ENCODE data around the gene ATP9B.
A peak's percentile ranks its signal among the peaks of the same experiment; 100 is the strongest.
"Not testable (repeated sequence)": the region's sequence is repeated elsewhere in the genome, so short reads cannot be mapped to it uniquely, and the experiment has no call there.

ATP9B gene

DNA sequence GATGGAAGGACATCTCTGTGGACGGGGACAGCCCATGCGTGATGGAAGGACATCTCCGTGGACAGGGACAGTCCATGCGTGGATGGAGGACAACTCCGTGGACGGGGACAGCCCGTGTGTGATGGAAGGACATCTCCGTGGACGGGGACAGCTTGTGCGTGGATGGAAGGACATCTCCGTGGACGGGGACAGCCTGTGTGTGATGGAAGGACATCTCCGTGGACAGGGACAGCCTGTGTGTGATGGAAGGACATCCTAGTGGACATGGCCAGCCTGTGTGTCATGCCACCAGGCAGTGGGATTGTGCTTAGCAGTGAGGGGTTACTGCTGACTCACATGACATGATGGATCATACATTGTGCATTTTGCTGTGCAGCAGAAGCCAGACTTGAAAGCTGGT, 296.5 kb downstream of the ATP9B start:
- no peak for DNase-seq (ENCODE audit: low read depth)

DNA sequence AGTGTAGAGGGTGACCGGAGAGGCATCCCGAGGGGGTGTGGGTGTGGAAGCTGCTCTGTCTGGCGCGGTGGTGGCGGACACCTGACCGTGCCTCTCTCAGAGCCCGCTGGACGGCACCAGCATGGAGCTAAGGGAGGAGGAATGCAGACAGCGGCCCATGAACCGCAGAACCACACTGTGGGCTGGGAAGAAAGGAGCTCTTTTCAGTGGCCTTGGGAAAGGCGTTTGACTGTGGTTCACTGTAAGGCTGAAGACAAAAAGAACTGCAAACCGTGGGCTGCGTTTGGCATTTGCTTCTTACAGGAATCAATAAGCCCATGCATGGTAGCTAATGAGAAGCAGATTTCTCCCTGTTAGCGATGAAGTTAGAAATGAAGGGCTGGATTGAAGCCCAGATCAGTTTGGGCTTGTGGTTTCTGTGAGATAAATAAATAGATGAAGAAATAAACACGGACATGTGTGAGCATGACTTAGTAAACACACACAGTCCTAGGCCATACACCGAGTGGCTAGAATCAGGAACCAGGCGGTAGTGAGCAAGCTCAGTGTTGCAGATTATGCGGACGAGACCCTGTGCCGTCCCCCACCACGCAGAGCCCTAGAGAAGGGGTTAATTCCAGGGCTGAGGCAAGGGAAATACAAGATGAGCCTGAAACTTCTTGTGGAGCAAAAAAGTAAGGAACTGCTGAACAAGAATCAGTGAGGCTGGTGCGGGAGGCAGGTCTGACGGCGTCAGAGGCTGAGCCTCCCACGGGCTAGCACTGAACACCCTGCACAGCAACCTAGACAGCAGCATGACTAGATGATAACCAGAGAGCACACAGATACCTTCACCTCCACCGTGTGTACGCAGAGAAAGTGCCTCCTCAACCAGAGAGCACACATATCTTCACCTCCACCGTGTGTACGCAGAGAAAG, 297.2 kb downstream of the ATP9B start:
- DNase-seq (ENCODE audit: low read depth) = peak; percentile 86

DNA sequence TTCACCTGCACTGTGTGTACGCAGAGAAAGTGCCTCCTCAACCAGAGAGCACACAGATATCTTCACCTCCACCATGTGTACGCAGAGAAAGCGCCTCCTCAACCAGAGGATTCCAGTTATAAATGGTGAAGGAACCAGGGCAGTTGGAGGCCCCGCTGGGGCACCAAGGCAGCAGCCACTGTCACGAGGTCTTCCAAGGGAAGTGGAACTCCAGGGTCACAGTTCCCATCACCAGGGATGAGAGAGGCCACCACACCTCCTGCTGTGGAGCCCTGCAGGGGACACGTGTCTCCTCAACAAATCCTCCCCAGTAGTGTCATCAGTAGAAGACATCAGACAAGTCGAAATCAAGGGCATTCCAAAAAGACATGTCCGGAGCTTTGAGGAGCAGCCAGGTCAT, 298.3 kb downstream of the ATP9B start:
- DNase-seq (ENCODE audit: low read depth) = no peak

DNA sequence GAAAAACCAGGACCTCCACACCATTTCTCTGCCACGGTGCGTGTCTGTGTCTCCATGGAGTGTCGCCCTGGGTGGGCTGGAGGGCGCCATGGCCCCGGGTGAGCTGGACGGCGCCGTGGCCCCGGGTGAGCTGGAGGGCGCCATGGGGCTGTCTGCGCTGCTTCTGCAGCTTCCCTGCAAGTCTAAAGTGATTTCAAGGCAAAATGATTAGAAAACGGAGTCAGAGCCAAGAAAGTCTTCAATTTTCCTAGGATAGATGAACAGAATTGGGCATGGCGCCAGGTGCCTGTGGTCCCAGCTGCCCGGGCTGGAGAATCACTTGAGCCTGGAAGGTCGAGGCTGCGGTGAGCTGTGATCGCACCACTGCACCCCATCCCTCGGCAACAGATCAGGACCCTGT, 298.8 kb downstream of the ATP9B start:
- DNase-seq (ENCODE audit: low read depth) = peak; percentile 17

DNA sequence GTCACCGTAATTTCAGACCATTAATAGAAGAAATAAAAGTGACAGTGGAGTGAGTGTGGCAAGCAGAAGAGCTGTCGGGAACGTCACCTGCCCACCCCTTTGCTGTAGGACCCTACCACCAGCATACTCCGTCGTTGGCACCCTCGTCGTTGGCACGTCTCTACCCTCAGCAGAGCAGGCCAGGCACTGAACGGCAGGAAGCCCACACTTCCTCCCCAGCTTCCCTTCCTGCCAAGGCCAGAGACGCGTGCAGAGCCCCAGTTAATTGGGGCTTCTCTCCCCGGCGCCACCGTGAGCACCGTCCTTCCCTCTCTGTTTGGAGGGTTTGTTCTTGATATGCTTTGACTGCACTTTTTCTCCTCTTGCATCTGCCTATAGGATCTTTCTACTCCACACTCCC, 299.5 kb downstream of the ATP9B start:
- no peak for DNase-seq (ENCODE audit: low read depth)

DNA sequence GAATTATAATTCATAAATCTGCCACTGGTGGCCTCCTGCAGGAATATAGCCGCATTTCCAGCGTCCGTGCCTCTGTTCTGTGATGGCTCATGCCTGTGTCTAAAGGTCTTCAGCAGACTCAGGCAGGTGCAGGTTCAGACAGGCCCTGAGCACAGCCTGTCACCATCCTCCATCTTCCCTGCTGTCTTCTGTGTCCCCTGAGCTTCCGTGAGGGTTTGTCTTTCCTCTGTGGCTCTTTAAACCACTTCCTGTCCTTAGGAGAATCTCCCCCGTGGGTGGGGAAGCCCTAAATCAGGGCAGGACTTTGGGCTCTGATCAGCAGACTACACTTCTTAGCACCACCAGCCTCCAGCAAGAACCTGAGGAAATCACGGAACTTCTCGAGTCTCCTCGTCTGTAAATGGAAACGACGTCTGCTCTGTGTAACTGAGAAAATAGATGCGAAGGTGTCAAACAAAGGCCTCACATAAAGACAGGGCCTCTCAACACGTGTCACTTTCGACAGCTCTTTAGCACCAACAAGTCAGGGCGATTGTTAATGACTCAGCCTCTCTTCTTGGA, 302.4 kb downstream of the ATP9B start:
- no peak for DNase-seq (ENCODE audit: low read depth)

DNA sequence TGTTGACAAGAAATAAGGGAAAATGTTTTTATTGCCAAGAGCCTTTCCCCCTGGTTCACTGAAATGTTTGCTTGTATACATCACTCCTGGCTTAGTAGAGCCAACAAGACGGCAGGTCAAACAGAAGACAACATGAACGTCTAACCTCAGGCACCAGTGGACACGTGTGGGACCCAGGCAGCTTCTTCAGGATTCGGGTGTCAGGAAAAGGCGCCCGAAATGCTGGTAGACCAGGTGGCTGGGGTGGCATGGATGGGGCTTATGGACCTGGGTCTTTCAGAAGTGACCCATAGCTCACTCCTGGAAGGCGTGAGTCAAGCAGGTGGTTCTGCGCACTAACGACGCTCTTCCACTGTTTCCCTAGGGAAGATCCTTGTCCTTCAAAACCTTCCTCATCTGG, 303.3 kb downstream of the ATP9B start:
- no peak for DNase-seq (ENCODE audit: low read depth)

DNA sequence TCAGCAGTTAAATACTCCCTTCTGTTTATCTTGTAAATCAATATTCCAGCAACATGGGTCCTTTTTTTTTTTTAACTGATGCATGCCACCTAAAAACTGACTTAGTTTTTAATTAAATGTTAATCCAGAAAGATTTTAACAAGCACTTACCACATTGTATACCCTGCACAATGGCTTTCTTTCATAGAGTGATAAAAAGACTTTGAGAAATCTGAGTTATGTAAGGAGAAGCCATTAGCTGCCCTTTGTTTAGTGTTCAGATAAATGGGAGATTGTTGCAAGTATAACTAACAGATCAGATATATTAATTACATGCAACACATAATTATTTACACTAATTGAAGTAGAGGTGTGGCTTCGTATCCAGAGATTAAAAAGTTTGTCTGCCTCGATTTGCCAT, 303.8 kb downstream of the ATP9B start:
- DNase-seq (ENCODE audit: low read depth) = no peak

DNA sequence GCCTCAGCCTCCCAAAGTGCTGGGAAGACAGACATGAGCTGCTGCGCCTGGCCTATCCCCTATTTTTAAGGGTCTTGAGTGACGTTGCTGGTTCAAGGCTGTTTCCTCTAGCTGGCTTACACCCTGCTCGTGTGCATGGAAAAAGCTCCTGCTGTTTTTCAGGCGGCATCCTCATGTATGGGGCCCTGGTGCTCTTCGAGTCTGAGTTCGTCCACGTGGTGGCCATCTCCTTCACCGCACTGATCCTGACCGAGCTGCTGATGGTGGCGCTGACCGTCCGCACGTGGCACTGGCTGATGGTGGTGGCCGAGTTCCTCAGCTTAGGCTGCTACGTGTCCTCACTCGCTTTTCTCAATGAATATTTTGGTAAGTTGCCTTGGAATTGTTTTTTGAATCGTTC, 304.5 kb downstream of the ATP9B start:
- no peak for DNase-seq (ENCODE audit: low read depth)

DNA sequence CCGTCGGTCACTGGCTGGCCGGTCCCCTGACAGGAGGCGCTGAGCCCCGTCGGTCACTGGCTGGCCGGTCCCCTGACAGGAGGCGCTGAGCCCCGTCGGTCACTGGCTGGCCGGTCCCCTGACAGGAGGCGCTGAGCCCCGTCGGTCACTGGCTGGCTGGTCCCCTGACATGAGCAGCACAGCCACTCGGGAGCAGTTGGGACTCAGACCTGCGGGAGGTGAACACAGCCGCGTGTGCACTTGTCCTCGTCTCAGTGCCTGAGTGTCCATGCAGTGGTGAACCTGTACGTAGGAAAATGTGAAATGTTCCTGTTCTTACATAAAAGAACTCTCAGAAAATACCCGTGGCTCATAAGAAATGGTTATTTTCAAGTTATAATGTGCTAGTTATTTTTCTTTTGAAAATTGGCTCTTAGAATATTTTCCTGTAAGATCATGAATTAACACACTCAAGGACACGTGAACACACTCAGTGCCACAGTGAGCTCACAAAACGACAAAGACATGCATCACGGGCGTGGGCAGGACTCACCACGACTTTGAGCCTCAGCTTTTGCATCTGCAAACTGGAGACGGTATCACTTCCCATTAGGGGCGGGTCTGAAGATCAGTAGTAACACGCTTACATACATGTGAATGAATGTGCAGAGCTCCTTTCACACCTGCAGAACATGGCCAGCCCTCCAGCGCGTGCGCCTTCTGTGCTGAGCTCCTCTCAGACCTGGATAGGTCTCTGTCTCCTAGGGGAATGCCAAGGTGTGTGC, 305.4 kb downstream of the ATP9B start:
- no peak for DNase-seq (ENCODE audit: low read depth)

DNA sequence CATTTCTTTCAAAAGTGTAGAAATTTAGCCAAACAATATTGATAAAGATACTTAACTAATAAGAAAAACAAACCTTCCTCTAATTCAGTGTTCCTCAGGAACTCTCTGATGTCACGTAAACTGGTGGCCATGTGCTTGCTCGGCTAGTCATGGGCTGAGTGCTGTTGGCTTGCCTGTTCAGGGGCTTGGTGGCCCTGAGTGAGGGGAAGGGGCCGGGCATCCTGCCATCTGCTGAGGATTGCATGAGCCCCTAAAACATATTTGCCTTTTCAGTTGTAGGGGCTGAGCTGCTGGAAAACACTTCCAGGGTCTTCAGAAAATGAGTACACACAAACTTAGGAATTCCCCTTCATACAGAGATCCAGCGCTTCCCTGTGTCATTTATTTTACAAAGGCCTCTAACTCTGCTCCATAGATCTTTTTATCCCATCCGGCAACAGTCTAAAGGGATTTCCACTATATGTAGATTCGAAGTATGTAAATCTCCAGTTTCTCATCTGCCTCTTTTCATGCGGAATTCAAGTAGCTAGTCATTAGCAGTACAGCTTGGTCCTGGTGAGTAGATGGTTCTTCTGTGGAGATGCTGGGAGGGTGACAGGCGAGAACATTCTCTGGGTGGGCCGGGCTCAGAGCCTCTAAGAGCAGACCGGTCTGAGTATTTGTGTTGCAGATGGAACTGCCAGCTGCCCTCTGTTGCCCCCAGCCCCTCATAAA, 306.4 kb downstream of the ATP9B start:
- no peak for DNase-seq (ENCODE audit: low read depth)

DNA sequence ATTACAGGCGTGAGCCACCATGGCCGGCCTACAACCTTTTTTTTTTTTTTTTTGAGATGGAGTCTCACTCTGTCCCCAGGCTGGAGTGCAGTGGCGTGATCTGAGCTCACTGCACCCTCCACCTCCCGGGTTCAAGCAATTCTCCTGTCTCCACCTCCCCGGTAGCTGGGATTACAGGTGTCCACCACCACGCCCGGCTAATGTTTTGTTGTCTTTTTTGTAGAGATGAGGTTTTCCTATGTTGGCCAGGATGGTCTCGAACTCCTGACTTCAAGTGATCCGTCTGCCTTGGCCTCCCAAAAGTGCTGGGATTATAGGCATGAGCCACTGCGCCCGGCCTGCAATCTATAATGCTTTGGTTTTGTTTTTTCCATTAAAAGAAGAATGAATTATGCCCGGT, 307.5 kb downstream of the ATP9B start:
- DNase-seq (ENCODE audit: low read depth) = not testable (repeated sequence)

DNA sequence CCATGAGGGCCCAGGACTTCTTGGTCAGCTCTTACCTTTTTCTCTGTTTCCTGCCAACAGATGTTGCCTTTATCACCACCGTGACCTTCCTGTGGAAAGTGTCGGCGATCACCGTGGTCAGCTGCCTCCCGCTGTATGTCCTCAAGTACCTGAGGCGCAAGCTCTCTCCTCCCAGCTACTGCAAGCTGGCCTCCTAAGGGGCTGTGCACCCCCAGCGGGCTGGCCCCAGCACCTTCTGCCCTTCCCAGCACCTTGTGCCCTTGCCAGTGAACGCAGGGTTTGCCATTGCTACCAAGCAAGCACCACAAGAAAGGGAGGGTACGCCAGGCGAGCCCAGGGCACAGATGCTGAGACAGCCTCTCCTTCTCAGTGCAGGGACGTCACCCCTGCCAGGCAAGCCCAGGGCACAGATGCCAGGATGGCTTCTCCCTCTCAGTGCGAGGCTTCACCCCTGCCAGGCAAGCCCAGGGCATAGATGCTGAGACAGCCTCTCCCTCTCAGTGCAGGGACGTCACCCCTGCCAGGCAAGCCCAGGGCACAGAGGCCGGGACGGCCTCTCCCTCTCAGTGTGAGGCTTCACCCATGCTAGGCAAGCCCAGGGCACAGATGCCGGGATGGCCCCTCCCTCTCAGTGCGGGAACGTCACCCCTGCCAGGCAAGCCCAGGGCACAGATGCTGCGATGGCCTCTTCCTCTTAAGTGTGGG, 308.1 kb downstream of the ATP9B start:
- DNase-seq (ENCODE audit: low read depth) = no peak

DNA sequence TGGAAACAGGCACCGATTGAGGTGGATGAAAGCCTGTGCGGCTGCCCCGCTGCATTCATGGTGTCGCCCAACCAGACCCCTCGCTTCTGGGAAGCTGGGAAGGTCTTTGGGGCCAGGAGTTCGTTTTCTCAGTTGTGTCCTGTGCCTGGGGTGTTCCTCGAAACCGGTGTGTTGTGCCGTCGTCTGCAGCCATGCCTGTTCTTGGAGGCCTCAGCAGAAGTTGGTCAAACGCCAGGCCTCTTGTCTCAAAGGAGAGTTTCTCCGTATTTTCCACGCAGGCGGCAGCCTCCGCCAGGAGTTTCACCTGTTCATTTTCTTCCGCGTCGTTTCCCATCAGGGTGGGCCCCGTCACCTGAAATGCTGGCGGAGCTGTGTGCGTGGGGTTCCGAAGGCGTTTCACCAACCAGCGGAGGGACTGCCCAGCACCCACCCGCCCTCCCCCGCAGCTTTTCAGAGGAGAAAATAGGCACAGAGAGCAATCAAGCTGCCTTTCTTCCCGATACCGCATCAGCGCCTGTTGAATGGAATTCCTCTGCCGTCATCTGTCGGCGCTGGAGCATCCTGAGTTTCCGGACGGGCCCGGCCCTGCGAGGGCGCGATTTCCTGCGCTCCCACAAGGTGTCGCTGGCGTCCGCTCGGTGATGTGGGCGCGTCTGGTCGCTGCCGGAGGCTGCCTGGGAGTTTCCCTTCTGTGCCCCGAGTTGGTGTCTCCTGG, 309.5 kb downstream of the ATP9B start:
- peak; percentile 73 for DNase-seq (ENCODE audit: low read depth)

DNA sequence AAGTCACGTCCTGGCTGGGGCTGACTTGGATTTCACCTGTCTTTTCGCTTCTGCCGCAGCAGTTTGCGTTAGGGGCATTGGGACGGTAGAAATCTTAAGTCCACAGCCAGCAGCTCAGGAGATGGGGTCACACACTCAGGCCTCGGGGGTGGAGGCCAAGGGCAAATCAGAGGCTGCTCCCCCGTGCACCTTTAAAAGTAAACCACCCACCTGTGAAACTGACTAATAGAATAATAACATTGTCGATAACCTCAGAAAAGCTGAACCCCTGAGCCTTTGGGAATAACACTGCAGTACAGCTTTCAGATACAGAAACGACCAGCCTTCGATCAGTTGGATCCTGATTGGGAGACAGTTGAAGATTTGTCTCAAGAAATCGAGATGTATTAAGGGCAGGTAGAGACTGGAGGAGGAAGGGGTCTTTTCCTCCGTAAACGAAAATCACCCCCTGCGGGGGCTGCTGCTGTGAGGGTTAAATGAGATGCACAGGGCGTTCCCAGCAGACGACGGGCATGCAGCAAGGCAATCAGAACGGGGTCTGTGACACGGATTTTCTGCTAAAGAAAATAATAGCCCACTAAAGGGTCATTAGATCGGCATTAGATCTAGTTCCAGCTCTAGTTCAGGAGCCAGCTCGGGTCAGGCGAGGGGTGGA, 310.2 kb downstream of the ATP9B start:
- DNase-seq (ENCODE audit: low read depth) = no peak

DNA sequence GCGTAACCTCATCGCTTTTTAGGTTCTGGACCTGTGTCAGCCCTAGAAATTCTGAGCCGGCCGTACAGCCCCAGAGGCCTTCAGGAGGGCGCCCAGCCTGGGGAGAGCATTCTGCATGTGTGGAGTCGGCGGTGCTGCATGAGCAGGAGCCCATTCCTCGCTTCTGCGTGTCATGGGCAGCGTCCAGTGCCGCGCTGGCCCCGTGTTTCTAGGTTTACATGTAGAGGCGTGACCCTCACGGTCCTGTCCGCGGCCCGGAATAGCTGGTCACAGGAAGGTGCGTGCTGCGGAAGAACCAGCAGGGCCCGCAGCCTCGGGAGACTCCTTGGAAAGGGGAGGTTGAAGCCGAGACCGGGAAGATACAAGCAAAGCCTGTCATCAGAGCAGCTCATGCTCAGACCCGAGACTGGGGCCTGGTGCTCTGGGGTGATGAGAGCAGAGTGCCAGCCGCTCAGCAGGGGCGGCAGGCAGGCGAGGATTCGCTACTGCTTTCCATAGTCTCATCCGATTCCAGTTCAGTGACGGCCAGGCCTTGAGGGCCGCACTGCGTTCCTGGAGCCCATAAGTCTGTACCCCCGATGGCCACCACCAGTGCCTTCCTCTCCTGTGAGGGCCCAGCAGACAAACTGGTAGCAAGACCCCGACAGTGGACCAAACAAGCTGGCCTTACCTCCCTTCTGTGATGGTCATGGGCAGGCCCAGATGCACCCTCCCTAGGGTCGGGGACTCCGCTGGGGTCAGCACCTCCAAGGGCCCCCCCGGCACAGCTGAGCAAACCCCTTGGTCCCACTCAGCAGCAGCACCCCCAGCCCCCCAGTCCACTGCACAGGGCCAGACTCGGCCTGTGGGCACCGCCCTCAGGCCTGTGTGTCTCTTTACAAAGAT, 311.0 kb downstream of the ATP9B start:
- DNase-seq (ENCODE audit: low read depth) = no peak

DNA sequence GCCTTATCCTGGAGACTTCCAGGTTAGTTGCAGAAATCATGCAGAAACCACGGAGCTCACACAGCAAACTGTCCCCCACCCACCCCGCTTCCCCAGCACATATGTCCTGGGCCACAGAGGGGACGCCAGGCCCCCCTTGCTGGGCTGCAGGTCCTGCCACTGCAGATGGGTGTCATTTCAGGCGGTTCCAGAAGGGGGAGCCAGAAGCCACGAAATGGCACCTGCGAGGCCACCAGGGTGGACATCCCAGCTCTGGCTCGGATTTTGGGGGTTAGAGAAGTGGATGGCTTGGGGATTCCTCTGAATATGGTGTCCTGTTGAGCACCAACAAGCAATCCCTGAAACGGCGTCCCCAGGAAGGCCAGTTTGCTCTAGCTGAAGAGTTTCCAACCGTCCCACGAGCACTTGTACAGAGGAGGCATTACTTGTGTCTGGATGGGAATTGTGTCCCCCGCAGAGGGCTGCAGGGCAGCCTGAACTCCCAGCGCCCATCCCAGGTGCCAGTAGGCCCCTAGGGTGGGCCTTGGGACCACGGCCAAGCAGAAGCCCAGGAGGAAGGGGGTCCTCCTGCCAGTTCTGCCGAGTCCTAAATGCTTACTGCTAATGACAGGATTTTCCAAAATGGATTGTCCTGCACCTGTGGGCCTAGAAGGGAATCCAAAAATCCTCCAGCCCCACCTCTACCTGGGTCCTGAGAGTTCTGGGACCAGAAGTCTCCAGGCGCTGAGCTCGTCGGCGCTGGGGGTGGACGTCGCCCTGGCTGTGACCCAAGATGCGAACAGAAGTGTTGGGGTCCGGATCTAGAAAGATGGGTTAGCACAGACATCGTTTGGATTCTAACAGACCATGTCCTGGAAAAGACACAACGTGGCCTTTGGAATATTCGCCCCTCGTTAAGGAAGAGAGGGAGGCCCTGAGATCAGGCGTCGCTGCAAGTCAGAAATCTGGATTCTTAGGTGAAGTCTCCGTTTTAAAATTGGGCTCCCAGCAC, 311.9 kb downstream of the ATP9B start:
- peak; percentile 31 for DNase-seq (ENCODE audit: low read depth)

DNA sequence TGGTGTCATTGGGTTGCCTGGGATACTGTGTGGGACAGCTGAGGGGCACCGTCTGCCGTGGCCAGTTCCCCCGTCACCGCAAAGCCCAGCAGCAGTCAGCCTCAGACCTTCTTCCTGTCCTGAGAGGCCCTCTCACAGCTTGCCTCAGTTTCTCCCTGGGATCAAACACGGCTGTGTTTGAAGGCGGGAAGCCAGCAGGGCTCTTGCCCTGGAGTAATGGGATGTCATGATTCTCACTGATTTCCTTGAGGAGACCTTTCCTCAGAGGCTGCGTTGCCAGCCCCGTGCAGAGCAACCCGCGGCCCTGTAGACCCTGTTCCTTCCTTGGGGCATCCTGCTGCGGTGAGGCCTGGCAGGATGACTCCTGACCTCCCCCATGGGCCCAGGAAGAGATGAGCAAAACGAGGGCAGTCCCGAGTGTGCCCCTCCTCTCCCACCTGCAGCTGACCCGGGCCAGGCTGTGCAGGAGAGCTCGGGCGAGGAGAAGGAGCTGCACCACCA, 312.7 kb downstream of the ATP9B start:
- DNase-seq (ENCODE audit: low read depth) = no peak
